ENCODE measurements around the gene SFXN1.

The SFXN1 gene

GRCh38 chr5:175464074-175464941, 14.1 kb upstream of the SFXN1 start:
- peak; percentile 86 for FAIRE-seq
- DNase-seq (ENCODE audit: extremely low spot score, insufficient read length, low read depth) = peak; percentile 25

- DNase-seq (ENCODE audit: extremely low spot score, insufficient read length, low read depth) (no peak), FAIRE-seq (no peak)
These were observed 13.5 kb upstream of the SFXN1 start for GRCh38 chr5:175464942-175465233.

GRCh38 chr5:175465282-175465681, 13.1 kb upstream of the SFXN1 start:
- FAIRE-seq (no peak), DNase-seq (ENCODE audit: extremely low spot score, insufficient read length, low read depth) (no peak)

- FAIRE-seq (no peak), DNase-seq (ENCODE audit: extremely low spot score, insufficient read length, low read depth) (no peak)
These were observed 11.6 kb upstream of the SFXN1 start for GRCh38 chr5:175466700-175467318.

- DNase-seq (ENCODE audit: extremely low spot score, insufficient read length, low read depth) (no peak), FAIRE-seq (no peak)
These were observed 10.2 kb upstream of the SFXN1 start for GRCh38 chr5:175467983-175468690.

GRCh38 chr5:175468892-175469291, 9.5 kb upstream of the SFXN1 start:
- DNase-seq (ENCODE audit: extremely low spot score, insufficient read length, low read depth) (no peak), FAIRE-seq (no peak)

- FAIRE-seq (no peak), DNase-seq (ENCODE audit: extremely low spot score, insufficient read length, low read depth) (no peak)
These were observed 8.4 kb upstream of the SFXN1 start for GRCh38 chr5:175469916-175470315.

GRCh38 chr5:175470781-175471180, 7.6 kb upstream of the SFXN1 start:
- no peak for FAIRE-seq
- no peak for DNase-seq (ENCODE audit: extremely low spot score, insufficient read length, low read depth)

- FAIRE-seq (no peak), DNase-seq (ENCODE audit: extremely low spot score, insufficient read length, low read depth) (no peak)
These were observed 7.2 kb upstream of the SFXN1 start for GRCh38 chr5:175471196-175471595.

- DNase-seq (ENCODE audit: extremely low spot score, insufficient read length, low read depth) (no peak), FAIRE-seq (no peak)
These were observed 6.7 kb upstream of the SFXN1 start for GRCh38 chr5:175471628-175472027.

- DNase-seq (ENCODE audit: extremely low spot score, insufficient read length, low read depth) = no peak
- no peak for FAIRE-seq
These were observed 6.0 kb upstream of the SFXN1 start for GRCh38 chr5:175472378-175472777.

GRCh38 chr5:175475248-175475647, 3.1 kb upstream of the SFXN1 start:
- no peak for FAIRE-seq
- no peak for DNase-seq (ENCODE audit: extremely low spot score, insufficient read length, low read depth)

- DNase-seq (ENCODE audit: extremely low spot score, insufficient read length, low read depth) (no peak), FAIRE-seq (no peak)
These were observed 920 bp upstream of the SFXN1 start for GRCh38 chr5:175477440-175477839.

GRCh38 chr5:175478008-175478383, 364 bp upstream of the SFXN1 start:
- FAIRE-seq (no peak), DNase-seq (ENCODE audit: extremely low spot score, insufficient read length, low read depth) (no peak)

- DNase-seq (ENCODE audit: extremely low spot score, insufficient read length, low read depth) (no peak), FAIRE-seq (peak; percentile 5)
These were observed 943 bp downstream of the SFXN1 start for GRCh38 chr5:175479125-175479881.

- FAIRE-seq (no peak), DNase-seq (ENCODE audit: extremely low spot score, insufficient read length, low read depth) (no peak)
These were observed 5.0 kb downstream of the SFXN1 start for GRCh38 chr5:175483337-175483736.

- FAIRE-seq = no peak
- DNase-seq (ENCODE audit: extremely low spot score, insufficient read length, low read depth) = no peak
These were observed 6.0 kb downstream of the SFXN1 start for GRCh38 chr5:175484322-175484721.

GRCh38 chr5:175484829-175485228, 6.5 kb downstream of the SFXN1 start:
- FAIRE-seq (no peak), DNase-seq (ENCODE audit: extremely low spot score, insufficient read length, low read depth) (no peak)

GRCh38 chr5:175485631-175486030, 7.3 kb downstream of the SFXN1 start:
- no peak for FAIRE-seq

GRCh38 chr5:175487514-175488222, 9.3 kb downstream of the SFXN1 start:
- FAIRE-seq = no peak
- DNase-seq (ENCODE audit: extremely low spot score, insufficient read length, low read depth) = no peak

More at GRCh38 chr5:175485631-175486030, 7.3 kb downstream of the SFXN1 start:
- no peak for DNase-seq (ENCODE audit: extremely low spot score, insufficient read length, low read depth)
